ENCODE data around the gene COL19A1. TPM values are rescaled to one million over a fixed set of nuclear protein-coding genes. Genes with fewer than 3 reads are reported as not detected.

COL19A1 gene
- total and polyA plus RNA-seq, 2 experiments from 2014 or later: not detected

DNA sequence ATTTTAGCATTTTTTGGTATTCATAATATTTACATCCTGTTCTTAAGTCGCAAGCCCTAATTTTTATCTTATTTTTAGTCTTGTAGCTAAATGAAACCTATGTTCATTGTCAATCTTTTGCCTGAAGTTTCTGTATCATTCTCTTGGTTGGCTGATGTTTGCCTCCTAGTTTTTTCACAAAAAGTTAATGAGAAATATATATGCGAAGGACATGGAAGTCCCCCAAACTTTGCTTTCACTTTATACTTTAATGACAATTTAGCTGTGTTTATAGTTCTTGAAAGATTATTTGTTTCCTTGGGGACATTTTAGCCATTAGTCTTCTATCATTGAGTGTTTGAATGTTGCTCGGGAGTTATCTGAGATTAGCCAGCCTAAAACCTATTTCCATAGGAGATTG lies 118.2 kb downstream of the COL19A1 start:
- DNase-seq (ENCODE audit: low spot score) (no peak), ATAC-seq (no peak)
- no peak overlapping the region for H3K27ac Mint-ChIP-seq

More for the DNA sequence above, 118.2 kb downstream of the COL19A1 start:
- H3K9me3 Mint-ChIP-seq: no peaks in the 10 kb centered on the region
- Histone ChIP-seq H3K9me2 (ENCODE audit: insufficient read depth) (no peaks in the 10 kb centered on the region), H3K27ac (ENCODE audit: low read depth) (no peak overlapping the region), H3F3A (replicated peaks; ENCODE audit: low read depth) (no peaks in the 10 kb centered on the region), H4K20me1 (replicated peaks; ENCODE audit: insufficient read depth) (no peaks in the 10 kb centered on the region), H3K27me3 (ENCODE audit: insufficient read depth) (no peaks in the 10 kb centered on the region), H3K4me3 (no peak overlapping the region), H3K79me2 (replicated peaks; ENCODE audit: insufficient read depth) (no peaks in the 10 kb centered on the region), H3K4me2 (no peak overlapping the region), H2AFZ (no peak overlapping the region), H3K4me1 (ENCODE audit: insufficient read depth) (no peaks in the 10 kb centered on the region), H3K36me3 (ENCODE audit: insufficient read depth) (no peaks in the 10 kb centered on the region)
- no peaks in the 10 kb centered on the region for H3K36me3 Mint-ChIP-seq (ENCODE audit: low read depth)
- H3K4me1 Mint-ChIP-seq: peaks cover 3% of the 10 kb centered on the region
- TF ChIP-seq, protein P1, sequence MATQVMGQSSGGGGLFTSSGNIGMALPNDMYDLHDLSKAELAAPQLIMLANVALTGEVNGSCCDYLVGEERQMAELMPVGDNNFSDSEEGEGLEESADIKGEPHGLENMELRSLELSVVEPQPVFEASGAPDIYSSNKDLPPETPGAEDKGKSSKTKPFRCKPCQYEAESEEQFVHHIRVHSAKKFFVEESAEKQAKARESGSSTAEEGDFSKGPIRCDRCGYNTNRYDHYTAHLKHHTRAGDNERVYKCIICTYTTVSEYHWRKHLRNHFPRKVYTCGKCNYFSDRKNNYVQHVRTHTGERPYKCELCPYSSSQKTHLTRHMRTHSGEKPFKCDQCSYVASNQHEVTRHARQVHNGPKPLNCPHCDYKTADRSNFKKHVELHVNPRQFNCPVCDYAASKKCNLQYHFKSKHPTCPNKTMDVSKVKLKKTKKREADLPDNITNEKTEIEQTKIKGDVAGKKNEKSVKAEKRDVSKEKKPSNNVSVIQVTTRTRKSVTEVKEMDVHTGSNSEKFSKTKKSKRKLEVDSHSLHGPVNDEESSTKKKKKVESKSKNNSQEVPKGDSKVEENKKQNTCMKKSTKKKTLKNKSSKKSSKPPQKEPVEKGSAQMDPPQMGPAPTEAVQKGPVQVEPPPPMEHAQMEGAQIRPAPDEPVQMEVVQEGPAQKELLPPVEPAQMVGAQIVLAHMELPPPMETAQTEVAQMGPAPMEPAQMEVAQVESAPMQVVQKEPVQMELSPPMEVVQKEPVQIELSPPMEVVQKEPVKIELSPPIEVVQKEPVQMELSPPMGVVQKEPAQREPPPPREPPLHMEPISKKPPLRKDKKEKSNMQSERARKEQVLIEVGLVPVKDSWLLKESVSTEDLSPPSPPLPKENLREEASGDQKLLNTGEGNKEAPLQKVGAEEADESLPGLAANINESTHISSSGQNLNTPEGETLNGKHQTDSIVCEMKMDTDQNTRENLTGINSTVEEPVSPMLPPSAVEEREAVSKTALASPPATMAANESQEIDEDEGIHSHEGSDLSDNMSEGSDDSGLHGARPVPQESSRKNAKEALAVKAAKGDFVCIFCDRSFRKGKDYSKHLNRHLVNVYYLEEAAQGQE (IDR thresholded peaks at IDR 0.05; ENCODE audit: unreplicated experiment): no peak
- no peak for TF ChIP-seq STAT1 (IDR thresholded peaks at IDR 0.05; ENCODE audit: unreplicated experiment)
- no peak for TF ChIP-seq EZH2 (IDR thresholded peaks at IDR 0.05; ENCODE audit: low read depth, unreplicated experiment)
- no peak for TF ChIP-seq ZNF331 (CRISPR knock-in tag; IDR thresholded peaks at IDR 0.05; ENCODE audit: low read depth)
- no peak for TF ChIP-seq POLR2AphosphoS5 (IDR thresholded peaks at IDR 0.05; ENCODE audit: low read depth)
- TF ChIP-seq NANOG (IDR thresholded peaks at IDR 0.05; ENCODE audit: borderline replicate concordance): no peak
- no peak for TF ChIP-seq JUNB (IDR thresholded peaks at IDR 0.05; ENCODE audit: unreplicated experiment)
- TF ChIP-seq, protein P2, sequence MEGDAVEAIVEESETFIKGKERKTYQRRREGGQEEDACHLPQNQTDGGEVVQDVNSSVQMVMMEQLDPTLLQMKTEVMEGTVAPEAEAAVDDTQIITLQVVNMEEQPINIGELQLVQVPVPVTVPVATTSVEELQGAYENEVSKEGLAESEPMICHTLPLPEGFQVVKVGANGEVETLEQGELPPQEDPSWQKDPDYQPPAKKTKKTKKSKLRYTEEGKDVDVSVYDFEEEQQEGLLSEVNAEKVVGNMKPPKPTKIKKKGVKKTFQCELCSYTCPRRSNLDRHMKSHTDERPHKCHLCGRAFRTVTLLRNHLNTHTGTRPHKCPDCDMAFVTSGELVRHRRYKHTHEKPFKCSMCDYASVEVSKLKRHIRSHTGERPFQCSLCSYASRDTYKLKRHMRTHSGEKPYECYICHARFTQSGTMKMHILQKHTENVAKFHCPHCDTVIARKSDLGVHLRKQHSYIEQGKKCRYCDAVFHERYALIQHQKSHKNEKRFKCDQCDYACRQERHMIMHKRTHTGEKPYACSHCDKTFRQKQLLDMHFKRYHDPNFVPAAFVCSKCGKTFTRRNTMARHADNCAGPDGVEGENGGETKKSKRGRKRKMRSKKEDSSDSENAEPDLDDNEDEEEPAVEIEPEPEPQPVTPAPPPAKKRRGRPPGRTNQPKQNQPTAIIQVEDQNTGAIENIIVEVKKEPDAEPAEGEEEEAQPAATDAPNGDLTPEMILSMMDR (conservative IDR thresholded peaks at IDR 0.05; ENCODE audit: low read depth in 2 of 2): no peak
- no peak for TF ChIP-seq EZH2phosphoT487 (IDR thresholded peaks at IDR 0.05; ENCODE audit: unreplicated experiment)
- TF ChIP-seq, protein P3, sequence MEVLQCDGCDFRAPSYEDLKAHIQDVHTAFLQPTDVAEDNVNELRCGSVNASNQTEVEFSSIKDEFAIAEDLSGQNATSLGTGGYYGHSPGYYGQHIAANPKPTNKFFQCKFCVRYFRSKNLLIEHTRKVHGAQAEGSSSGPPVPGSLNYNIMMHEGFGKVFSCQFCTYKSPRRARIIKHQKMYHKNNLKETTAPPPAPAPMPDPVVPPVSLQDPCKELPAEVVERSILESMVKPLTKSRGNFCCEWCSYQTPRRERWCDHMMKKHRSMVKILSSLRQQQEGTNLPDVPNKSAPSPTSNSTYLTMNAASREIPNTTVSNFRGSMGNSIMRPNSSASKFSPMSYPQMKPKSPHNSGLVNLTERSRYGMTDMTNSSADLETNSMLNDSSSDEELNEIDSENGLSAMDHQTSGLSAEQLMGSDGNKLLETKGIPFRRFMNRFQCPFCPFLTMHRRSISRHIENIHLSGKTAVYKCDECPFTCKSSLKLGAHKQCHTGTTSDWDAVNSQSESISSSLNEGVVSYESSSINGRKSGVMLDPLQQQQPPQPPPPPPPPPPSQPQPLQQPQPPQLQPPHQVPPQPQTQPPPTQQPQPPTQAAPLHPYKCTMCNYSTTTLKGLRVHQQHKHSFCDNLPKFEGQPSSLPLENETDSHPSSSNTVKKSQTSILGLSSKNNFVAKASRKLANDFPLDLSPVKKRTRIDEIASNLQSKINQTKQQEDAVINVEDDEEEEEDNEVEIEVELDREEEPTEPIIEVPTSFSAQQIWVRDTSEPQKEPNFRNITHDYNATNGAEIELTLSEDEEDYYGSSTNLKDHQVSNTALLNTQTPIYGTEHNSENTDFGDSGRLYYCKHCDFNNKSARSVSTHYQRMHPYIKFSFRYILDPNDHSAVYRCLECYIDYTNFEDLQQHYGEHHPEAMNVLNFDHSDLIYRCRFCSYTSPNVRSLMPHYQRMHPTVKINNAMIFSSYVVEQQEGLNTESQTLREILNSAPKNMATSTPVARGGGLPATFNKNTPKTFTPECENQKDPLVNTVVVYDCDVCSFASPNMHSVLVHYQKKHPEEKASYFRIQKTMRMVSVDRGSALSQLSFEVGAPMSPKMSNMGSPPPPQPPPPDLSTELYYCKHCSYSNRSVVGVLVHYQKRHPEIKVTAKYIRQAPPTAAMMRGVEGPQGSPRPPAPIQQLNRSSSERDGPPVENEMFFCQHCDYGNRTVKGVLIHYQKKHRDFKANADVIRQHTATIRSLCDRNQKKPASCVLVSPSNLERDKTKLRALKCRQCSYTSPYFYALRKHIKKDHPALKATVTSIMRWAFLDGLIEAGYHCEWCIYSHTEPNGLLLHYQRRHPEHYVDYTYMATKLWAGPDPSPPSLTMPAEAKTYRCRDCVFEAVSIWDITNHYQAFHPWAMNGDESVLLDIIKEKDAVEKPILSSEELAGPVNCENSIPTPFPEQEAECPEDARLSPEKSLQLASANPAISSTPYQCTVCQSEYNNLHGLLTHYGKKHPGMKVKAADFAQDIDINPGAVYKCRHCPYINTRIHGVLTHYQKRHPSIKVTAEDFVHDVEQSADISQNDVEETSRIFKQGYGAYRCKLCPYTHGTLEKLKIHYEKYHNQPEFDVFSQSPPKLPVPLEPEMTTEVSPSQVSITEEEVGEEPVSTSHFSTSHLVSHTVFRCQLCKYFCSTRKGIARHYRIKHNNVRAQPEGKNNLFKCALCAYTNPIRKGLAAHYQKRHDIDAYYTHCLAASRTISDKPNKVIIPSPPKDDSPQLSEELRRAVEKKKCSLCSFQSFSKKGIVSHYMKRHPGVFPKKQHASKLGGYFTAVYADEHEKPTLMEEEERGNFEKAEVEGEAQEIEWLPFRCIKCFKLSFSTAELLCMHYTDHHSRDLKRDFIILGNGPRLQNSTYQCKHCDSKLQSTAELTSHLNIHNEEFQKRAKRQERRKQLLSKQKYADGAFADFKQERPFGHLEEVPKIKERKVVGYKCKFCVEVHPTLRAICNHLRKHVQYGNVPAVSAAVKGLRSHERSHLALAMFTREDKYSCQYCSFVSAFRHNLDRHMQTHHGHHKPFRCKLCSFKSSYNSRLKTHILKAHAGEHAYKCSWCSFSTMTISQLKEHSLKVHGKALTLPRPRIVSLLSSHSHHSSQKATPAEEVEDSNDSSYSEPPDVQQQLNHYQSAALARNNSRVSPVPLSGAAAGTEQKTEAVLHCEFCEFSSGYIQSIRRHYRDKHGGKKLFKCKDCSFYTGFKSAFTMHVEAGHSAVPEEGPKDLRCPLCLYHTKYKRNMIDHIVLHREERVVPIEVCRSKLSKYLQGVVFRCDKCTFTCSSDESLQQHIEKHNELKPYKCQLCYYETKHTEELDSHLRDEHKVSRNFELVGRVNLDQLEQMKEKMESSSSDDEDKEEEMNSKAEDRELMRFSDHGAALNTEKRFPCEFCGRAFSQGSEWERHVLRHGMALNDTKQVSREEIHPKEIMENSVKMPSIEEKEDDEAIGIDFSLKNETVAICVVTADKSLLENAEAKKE (CRISPR knock-in tag; IDR thresholded peaks at IDR 0.05): no peak
- TF ChIP-seq ZNF114 (CRISPR knock-in tag; IDR thresholded peaks at IDR 0.05): no peak
- TF ChIP-seq CREB1 (CRISPR knock-in tag; IDR thresholded peaks at IDR 0.05; ENCODE audit: low read depth): no peak
- TF ChIP-seq, protein P4, sequence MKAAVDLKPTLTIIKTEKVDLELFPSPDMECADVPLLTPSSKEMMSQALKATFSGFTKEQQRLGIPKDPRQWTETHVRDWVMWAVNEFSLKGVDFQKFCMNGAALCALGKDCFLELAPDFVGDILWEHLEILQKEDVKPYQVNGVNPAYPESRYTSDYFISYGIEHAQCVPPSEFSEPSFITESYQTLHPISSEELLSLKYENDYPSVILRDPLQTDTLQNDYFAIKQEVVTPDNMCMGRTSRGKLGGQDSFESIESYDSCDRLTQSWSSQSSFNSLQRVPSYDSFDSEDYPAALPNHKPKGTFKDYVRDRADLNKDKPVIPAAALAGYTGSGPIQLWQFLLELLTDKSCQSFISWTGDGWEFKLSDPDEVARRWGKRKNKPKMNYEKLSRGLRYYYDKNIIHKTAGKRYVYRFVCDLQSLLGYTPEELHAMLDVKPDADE (IDR thresholded peaks at IDR 0.05): no peak
- H3K27me3 Mint-ChIP-seq (ENCODE audit: insufficient read depth, low read depth, poor library complexity): no peaks in the 10 kb centered on the region
- no peak overlapping the region for H3K4me3 Mint-ChIP-seq

All from GM23338 (cell line).